ENCODE data around the gene OOEP.

DNA sequence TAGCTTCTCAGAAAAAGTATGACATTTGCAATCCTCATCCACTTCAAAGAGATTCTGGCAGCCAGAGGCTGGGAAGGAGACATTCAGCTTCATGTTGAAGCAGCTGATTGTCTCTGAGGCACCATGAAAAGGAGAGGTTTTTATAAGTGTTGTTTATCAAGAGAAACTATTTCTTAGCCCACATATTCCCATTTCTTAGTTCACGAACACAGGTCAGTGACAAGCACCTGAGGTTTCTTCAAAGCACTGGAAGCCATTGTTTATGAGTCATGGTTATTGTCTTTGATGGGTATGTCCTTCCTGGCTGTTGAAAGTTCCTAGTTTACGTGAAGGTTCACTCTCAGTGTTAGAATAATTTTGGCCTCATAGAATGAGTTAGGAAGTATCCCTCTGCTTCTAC lies 22.0 kb upstream of the OOEP start:
- TF ChIP-seq, protein P1, sequence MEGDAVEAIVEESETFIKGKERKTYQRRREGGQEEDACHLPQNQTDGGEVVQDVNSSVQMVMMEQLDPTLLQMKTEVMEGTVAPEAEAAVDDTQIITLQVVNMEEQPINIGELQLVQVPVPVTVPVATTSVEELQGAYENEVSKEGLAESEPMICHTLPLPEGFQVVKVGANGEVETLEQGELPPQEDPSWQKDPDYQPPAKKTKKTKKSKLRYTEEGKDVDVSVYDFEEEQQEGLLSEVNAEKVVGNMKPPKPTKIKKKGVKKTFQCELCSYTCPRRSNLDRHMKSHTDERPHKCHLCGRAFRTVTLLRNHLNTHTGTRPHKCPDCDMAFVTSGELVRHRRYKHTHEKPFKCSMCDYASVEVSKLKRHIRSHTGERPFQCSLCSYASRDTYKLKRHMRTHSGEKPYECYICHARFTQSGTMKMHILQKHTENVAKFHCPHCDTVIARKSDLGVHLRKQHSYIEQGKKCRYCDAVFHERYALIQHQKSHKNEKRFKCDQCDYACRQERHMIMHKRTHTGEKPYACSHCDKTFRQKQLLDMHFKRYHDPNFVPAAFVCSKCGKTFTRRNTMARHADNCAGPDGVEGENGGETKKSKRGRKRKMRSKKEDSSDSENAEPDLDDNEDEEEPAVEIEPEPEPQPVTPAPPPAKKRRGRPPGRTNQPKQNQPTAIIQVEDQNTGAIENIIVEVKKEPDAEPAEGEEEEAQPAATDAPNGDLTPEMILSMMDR (IDR thresholded peaks at IDR 0.05; ENCODE audit: low read depth, low read length, missing input control), result no peak
- TF ChIP-seq RAD21 (IDR thresholded peaks at IDR 0.05) (no peak), GABPA (IDR thresholded peaks at IDR 0.05 in 1 of 2, conservative IDR thresholded peaks at IDR 0.05 in 1 of 2) (no peak), RXRA (IDR thresholded peaks at IDR 0.05) (no peak), SP1 (IDR thresholded peaks at IDR 0.05) (no peak), FOXA1 (IDR thresholded peaks at IDR 0.05) (no peak), EGR1 (IDR thresholded peaks at IDR 0.05; ENCODE audit: low read depth in 2 of 2) (no peak), TAF1 (conservative IDR thresholded peaks at IDR 0.05) (no peak), JUND (IDR thresholded peaks at IDR 0.05) (no peak)
- TF ChIP-seq, protein P2, sequence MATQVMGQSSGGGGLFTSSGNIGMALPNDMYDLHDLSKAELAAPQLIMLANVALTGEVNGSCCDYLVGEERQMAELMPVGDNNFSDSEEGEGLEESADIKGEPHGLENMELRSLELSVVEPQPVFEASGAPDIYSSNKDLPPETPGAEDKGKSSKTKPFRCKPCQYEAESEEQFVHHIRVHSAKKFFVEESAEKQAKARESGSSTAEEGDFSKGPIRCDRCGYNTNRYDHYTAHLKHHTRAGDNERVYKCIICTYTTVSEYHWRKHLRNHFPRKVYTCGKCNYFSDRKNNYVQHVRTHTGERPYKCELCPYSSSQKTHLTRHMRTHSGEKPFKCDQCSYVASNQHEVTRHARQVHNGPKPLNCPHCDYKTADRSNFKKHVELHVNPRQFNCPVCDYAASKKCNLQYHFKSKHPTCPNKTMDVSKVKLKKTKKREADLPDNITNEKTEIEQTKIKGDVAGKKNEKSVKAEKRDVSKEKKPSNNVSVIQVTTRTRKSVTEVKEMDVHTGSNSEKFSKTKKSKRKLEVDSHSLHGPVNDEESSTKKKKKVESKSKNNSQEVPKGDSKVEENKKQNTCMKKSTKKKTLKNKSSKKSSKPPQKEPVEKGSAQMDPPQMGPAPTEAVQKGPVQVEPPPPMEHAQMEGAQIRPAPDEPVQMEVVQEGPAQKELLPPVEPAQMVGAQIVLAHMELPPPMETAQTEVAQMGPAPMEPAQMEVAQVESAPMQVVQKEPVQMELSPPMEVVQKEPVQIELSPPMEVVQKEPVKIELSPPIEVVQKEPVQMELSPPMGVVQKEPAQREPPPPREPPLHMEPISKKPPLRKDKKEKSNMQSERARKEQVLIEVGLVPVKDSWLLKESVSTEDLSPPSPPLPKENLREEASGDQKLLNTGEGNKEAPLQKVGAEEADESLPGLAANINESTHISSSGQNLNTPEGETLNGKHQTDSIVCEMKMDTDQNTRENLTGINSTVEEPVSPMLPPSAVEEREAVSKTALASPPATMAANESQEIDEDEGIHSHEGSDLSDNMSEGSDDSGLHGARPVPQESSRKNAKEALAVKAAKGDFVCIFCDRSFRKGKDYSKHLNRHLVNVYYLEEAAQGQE (IDR thresholded peaks at IDR 0.05), result no peak
- TF ChIP-seq, protein P3, sequence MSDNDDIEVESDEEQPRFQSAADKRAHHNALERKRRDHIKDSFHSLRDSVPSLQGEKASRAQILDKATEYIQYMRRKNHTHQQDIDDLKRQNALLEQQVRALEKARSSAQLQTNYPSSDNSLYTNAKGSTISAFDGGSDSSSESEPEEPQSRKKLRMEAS (IDR thresholded peaks at IDR 0.05), result no peak
- TF ChIP-seq, protein P4, sequence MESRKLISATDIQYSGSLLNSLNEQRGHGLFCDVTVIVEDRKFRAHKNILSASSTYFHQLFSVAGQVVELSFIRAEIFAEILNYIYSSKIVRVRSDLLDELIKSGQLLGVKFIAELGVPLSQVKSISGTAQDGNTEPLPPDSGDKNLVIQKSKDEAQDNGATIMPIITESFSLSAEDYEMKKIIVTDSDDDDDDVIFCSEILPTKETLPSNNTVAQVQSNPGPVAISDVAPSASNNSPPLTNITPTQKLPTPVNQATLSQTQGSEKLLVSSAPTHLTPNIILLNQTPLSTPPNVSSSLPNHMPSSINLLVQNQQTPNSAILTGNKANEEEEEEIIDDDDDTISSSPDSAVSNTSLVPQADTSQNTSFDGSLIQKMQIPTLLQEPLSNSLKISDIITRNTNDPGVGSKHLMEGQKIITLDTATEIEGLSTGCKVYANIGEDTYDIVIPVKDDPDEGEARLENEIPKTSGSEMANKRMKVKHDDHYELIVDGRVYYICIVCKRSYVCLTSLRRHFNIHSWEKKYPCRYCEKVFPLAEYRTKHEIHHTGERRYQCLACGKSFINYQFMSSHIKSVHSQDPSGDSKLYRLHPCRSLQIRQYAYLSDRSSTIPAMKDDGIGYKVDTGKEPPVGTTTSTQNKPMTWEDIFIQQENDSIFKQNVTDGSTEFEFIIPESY (IDR thresholded peaks at IDR 0.05), result no peak
- TF ChIP-seq, protein P5, sequence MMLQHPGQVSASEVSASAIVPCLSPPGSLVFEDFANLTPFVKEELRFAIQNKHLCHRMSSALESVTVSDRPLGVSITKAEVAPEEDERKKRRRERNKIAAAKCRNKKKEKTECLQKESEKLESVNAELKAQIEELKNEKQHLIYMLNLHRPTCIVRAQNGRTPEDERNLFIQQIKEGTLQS (IDR thresholded peaks at IDR 0.05), result no peak

Data from liver (tissue), 3 donors.